Endothelial cell of umbilical vein (primary cell): Measurements from ENCODE around the gene CACNA1E. TPM values are rescaled to one million over a fixed set of nuclear protein-coding genes. Genes with fewer than 3 reads are reported as not detected.

Source experiments
- BruUV-seq: library from RNA; stranded (reverse); fragments of 400-500 nt; replicated peaks from 2 replicates; lab custom pipeline; 2021; lab: Mats Ljungman, UMichigan
- CTCF ChIA-PET: fragments of 300-600, 350-600 bp; sonication (Branson Sonifier 250); formaldehyde crosslinking; loops from one replicate; lab custom pipeline; 2021; ENCODE audit warnings: antibody characterized with exemption, inconsistent platforms; lab: Charles Lee
- POLR2A ChIA-PET: fragments of 300-600, 350-600 bp; sonication (Branson Sonifier 250); formaldehyde crosslinking; loops from one replicate; lab custom pipeline; 2021; ENCODE audit warnings: antibody characterized with exemption, inconsistent platforms; lab: Charles Lee
- DNase-seq: peaks from one replicate; pipeline ENCODE4 v3.0.0-alpha.2; 2011; ENCODE audit warnings: low read depth, low spot score
- FAIRE-seq: peaks from 2 replicates; lab custom pipeline; 2011; peaks lifted over from hg19 to GRCh38; lab: Jason Lieb, UNC
- H2AFZ ChIP-seq: 2 replicates; pipeline ENCODE4 v1.6.0; 2012; ENCODE audit warnings: low read depth, low read length, control low read depth, inconsistent platforms
- H3K27ac ChIP-seq: 2 replicates; pipeline ENCODE4 v1.5.1; 2011; ENCODE audit warnings: low read depth, mild to moderate bottlenecking, control low read depth, low read length, moderate library complexity; ENCODE audit not compliant: insufficient read depth
- H3K27me3 ChIP-seq, 2 experiments: 2 replicates each; pipeline versions ENCODE4 v1.6.0 to v1.6.1; 2011; ENCODE audit warnings: low read length in 2 of 2, mixed read lengths in 1 of 2; ENCODE audit not compliant: control insufficient read depth in 2 of 2, insufficient read depth in 2 of 2
- H3K36me3 ChIP-seq, 2 experiments: 2 replicates in 1 of 2; 3 replicates in 1 of 2; pipeline ENCODE4 v1.5.1; 2011; ENCODE audit warnings: low read length in 2 of 2, mild to moderate bottlenecking in 1 of 2, moderate library complexity in 1 of 2; ENCODE audit not compliant: control insufficient read depth in 2 of 2, insufficient read depth in 2 of 2; ENCODE audit errors: extremely low read depth in 1 of 2
- H3K4me1 ChIP-seq: 3 replicates; pipeline ENCODE4 v1.5.1; 2011; ENCODE audit warnings: mild to moderate bottlenecking, low read length; ENCODE audit not compliant: control insufficient read depth, insufficient read depth; ENCODE audit errors: extremely low read depth
- H3K4me2 ChIP-seq: 2 replicates; pipeline ENCODE4 v1.6.1; 2011; ENCODE audit warnings: low read length, control low read depth, mixed read lengths; ENCODE audit not compliant: insufficient read depth
- H3K4me3 ChIP-seq, 3 experiments: fragments of 200-600 bp in 1 of 3; sonication (generic), shearing (Covaris generic) in 1 of 3; replicated peaks in 1 of 3; 2 replicates each; pipeline ENCODE4 v1.5.1; 2011 to 2016; ENCODE audit warnings: control low read depth in 3 of 3, low read length in 3 of 3, mild to moderate bottlenecking in 2 of 3, inconsistent platforms in 1 of 3, low read depth in 1 of 3, moderate library complexity in 1 of 3; ENCODE audit not compliant: insufficient read depth in 1 of 3
- H3K79me2 ChIP-seq: 2 replicates; pipeline ENCODE4 v1.6.0; 2012; ENCODE audit warnings: low read length, inconsistent platforms; ENCODE audit not compliant: control insufficient read depth, insufficient read depth
- H3K9ac ChIP-seq: replicated peaks from 2 replicates; pipeline ENCODE3; 2011; ENCODE audit warnings: low read length, control low read depth; ENCODE audit not compliant: insufficient read depth; ENCODE audit errors: extremely low read depth
- H3K9me1 ChIP-seq: replicated peaks from 3 replicates; pipeline ENCODE4 v1.6.0; 2011; ENCODE audit warnings: mild to moderate bottlenecking, low read length; ENCODE audit not compliant: control insufficient read depth, insufficient read depth; ENCODE audit errors: extremely low read depth
- H3K9me3 ChIP-seq: replicated peaks from 2 replicates; pipeline ENCODE4 v1.5.1; 2012; ENCODE audit warnings: low read length, inconsistent platforms; ENCODE audit not compliant: control insufficient read depth, insufficient read depth
- H4K20me1 ChIP-seq: replicated peaks from 2 replicates; pipeline ENCODE3; 2011; ENCODE audit warnings: mild to moderate bottlenecking, low read length; ENCODE audit not compliant: control insufficient read depth, insufficient read depth; ENCODE audit errors: extremely low read depth
- CTCF ChIP-seq, 2 donors: IDR thresholded peaks; 1 replicate in 1 of 2; 2 replicates in 1 of 2; pipeline ENCODE4 v1.5.1; 2011; ENCODE audit warnings: low read length in 2 of 2, mild to moderate bottlenecking in 2 of 2, moderate library complexity in 2 of 2, control low read depth in 1 of 2, inconsistent platforms in 1 of 2, low read depth in 1 of 2; ENCODE audit not compliant: insufficient read depth in 1 of 2; ENCODE audit errors: extremely low read depth in 1 of 2
- EZH2 ChIP-seq: IDR thresholded peaks from 2 replicates; pipeline ENCODE4 v1.6.1; 2012; ENCODE audit warnings: borderline replicate concordance, low read depth, mild to moderate bottlenecking, moderate library complexity, low read length, inconsistent platforms; ENCODE audit not compliant: severe bottlenecking
- FOS ChIP-seq: IDR thresholded peaks from 2 replicates; pipeline ENCODE4 v1.6.1; 2011; ENCODE audit warnings: mild to moderate bottlenecking, low read length, moderate library complexity, borderline replicate concordance; ENCODE audit not compliant: insufficient read depth
- GATA2 ChIP-seq: IDR thresholded peaks from 2 replicates; pipeline ENCODE4 v1.7.0; 2011; ENCODE audit warnings: low read depth, mild to moderate bottlenecking, moderate library complexity, mixed read lengths, low read length; ENCODE audit not compliant: insufficient read length, insufficient read depth
- JUN ChIP-seq: IDR thresholded peaks from 2 replicates; pipeline ENCODE4 v1.6.1; 2011; ENCODE audit warnings: borderline replicate concordance, low read depth; ENCODE audit not compliant: insufficient read length, insufficient read depth
- MAX ChIP-seq: IDR thresholded peaks from 2 replicates; pipeline ENCODE4 v1.6.1; 2011; ENCODE audit not compliant: insufficient read depth, insufficient read length
- MYC ChIP-seq: IDR thresholded peaks from one replicate; pipeline ENCODE4 v1.6.1; 2011; ENCODE audit warnings: mild to moderate bottlenecking, low read depth, low read length
- POLR2A ChIP-seq: IDR thresholded peaks from 2 replicates; pipeline ENCODE4 v1.6.1; 2012; ENCODE audit warnings: low read depth, mild to moderate bottlenecking, control low read depth, low read length
- POLR2AphosphoS5 ChIP-seq: IDR thresholded peaks from 2 replicates; pipeline ENCODE4 v1.6.1; 2012; ENCODE audit warnings: low read depth, mild to moderate bottlenecking, control low read depth, low read length, moderate library complexity; ENCODE audit not compliant: insufficient read depth
- dilution Hi-C: fragments of 300-500 bp; cut with MboI; formaldehyde crosslinking; loops from one replicate; pipeline ENCODE4 v1.15.0; 2019; ENCODE audit warnings: low sequenced_read_pairs; ENCODE audit not compliant: extremely low pct_ligation_motif_present
- intact Hi-C: fragments of 100-400 bp; cut with micrococcal nuclease; formaldehyde crosslinking; loops from one replicate; pipeline ENCODE4 v1.10.0; 2022
- polyA plus RNA-seq, 4 experiments: library from polyadenylated mRNA; depleted of rRNA in 3 of 4; stranded (reverse) in 3 of 4; unstranded in 1 of 4; fragments of >200 nt; gene quantifications; 2 replicates each; pipeline versions ENCODE4 v1.2.1 to v1.2.3, GENCODE V29; 2011 to 2012; ENCODE audit warnings: missing spikeins in 1 of 4
- total RNA-seq: library from RNA; stranded (reverse); gene quantifications from 2 replicates; pipeline ENCODE4 v1.2.3, GENCODE V29; 2021

CACNA1E gene
- total and polyA plus RNA-seq, 2 donors (not counting 3 experiments of a cell fraction or from before 2014, with no cell fraction given): not detected

GRCh38 chr1:181445436-181445835 is 37.9 kb upstream of the CACNA1E start:
- dilution Hi-C loops: no loop called here
- Histone ChIP-seq H3K4me3 (no peak overlapping the region), H3K9me3 (no peaks in the 10 kb centered on the region), H3K4me2 (no peak overlapping the region), H3K27me3 (no peaks in the 10 kb centered on the region), H3K27ac (no peak overlapping the region), H3K36me3 (no peaks in the 10 kb centered on the region), H2AFZ (no peak overlapping the region), H3K4me1 (no peaks in the 10 kb centered on the region), H4K20me1 (no peaks in the 10 kb centered on the region), H3K79me2 (no peaks in the 10 kb centered on the region), H3K9ac (no peak overlapping the region), H3K9me1 (no peaks in the 10 kb centered on the region)
- CTCF ChIA-PET: no interaction called here
- intact Hi-C loops: no loop called here
- no peak for FAIRE-seq
- TF ChIP-seq CTCF (IDR thresholded peaks at IDR 0.05; ENCODE audit: extremely low read depth in 1 of 2, insufficient read depth in 1 of 2, low read depth in 1 of 2, low read length in 2 of 2): no peak
- no peak for TF ChIP-seq MAX
- no peak for TF ChIP-seq EZH2
- TF ChIP-seq FOS: no peak
- no peak for TF ChIP-seq JUN
- no peak for TF ChIP-seq POLR2AphosphoS5
- TF ChIP-seq MYC: no peak
- no peak for TF ChIP-seq GATA2
- TF ChIP-seq POLR2A: no peak
- POLR2A ChIA-PET: no interaction called here
- no TSS peak for BruUV-seq
- DNase-seq: no peak
